Osteocyte (in vitro differentiated cells): Measurements from ENCODE around the gene FREM2. TPM values are rescaled to one million over a fixed set of nuclear protein-coding genes. Genes with fewer than 3 reads are reported as not detected.

Source experiments
- DNase-seq: peaks from one replicate; pipeline ENCODE4 v3.0.0; 2021; ENCODE audit warnings: mixed read lengths; ENCODE audit not compliant: unreplicated experiment; ENCODE audit errors: extremely low spot score
- H3K27ac Mint-ChIP-seq: one replicate; pipeline ENCODE4 v1.8.0; 2021; ENCODE audit warnings: mild to moderate bottlenecking, mixed read lengths; ENCODE audit not compliant: unreplicated experiment
- H3K27me3 Mint-ChIP-seq: one replicate; pipeline ENCODE4 v1.8.0; 2021; ENCODE audit warnings: mixed read lengths; ENCODE audit not compliant: unreplicated experiment
- H3K36me3 Mint-ChIP-seq: one replicate; pipeline ENCODE4 v1.8.0; 2021; ENCODE audit warnings: mixed read lengths; ENCODE audit not compliant: unreplicated experiment
- H3K4me1 Mint-ChIP-seq: one replicate; pipeline ENCODE4 v1.8.0; 2021; ENCODE audit warnings: mixed read lengths; ENCODE audit not compliant: unreplicated experiment
- H3K4me3 Mint-ChIP-seq: one replicate; pipeline ENCODE4 v1.8.0; 2021; ENCODE audit warnings: mild to moderate bottlenecking, moderate library complexity, mixed read lengths; ENCODE audit not compliant: unreplicated experiment
- H3K9me3 Mint-ChIP-seq: one replicate; pipeline ENCODE4 v1.8.0; 2021; ENCODE audit warnings: mixed read lengths; ENCODE audit not compliant: unreplicated experiment
- CTCF ChIP-seq: fragments of 200-600 bp; sonication (generic); IDR thresholded peaks from 2 replicates; pipeline ENCODE4 v1.5.0; 2021; ENCODE audit warnings: antibody characterized with exemption, mild to moderate bottlenecking, moderate library complexity
- total RNA-seq: library from RNA; stranded (reverse); gene quantifications from 2 replicates; pipeline ENCODE4 v1.2.1, GENCODE V29; 2021

The FREM2 gene
- total RNA-seq, 1 donor from 2014 or later, result 0.30 TPM

GRCh38 chr13:38902551-38902950 lies 215.7 kb downstream of the FREM2 start:
- Mint-ChIP-seq H3K27ac (no peak overlapping the region), H3K4me3 (no peak overlapping the region), H3K9me3 (no peaks in the 10 kb centered on the region)

GRCh38 chr13:38905081-38905480 lies 218.2 kb downstream of the FREM2 start:
- no peaks in the 10 kb centered on the region for H3K9me3 Mint-ChIP-seq
- H3K4me3 Mint-ChIP-seq, result no peak overlapping the region
- no peaks in the 10 kb centered on the region for H3K4me1 Mint-ChIP-seq
- DNase-seq, result no peak
- peaks cover 11% of the 10 kb centered on the region for H3K27me3 Mint-ChIP-seq
- no peaks in the 10 kb centered on the region for H3K36me3 Mint-ChIP-seq
- TF ChIP-seq CTCF, result no peak
- H3K27ac Mint-ChIP-seq, result no peak overlapping the region

More at GRCh38 chr13:38902551-38902950, 215.7 kb downstream of the FREM2 start:
- no peak for TF ChIP-seq CTCF
- no peaks in the 10 kb centered on the region for H3K36me3 Mint-ChIP-seq
- DNase-seq, result no peak
- H3K27me3 Mint-ChIP-seq, result peaks cover 8% of the 10 kb centered on the region
- no peaks in the 10 kb centered on the region for H3K4me1 Mint-ChIP-seq

GRCh38 chr13:38905861-38906260 lies 219.0 kb downstream of the FREM2 start:
- Mint-ChIP-seq H3K4me3 (no peak overlapping the region), H3K27ac (no peak overlapping the region), H3K36me3 (no peaks in the 10 kb centered on the region), H3K27me3 (peaks cover 18% of the 10 kb centered on the region), H3K4me1 (no peaks in the 10 kb centered on the region), H3K9me3 (no peaks in the 10 kb centered on the region)
- no peak for DNase-seq
- TF ChIP-seq CTCF, result no peak

GRCh38 chr13:38908574-38908973 lies 221.7 kb downstream of the FREM2 start:
- no peaks in the 10 kb centered on the region for H3K4me1 Mint-ChIP-seq
- H3K4me3 Mint-ChIP-seq, result no peak overlapping the region
- TF ChIP-seq CTCF, result no peak
- DNase-seq, result no peak
- H3K36me3 Mint-ChIP-seq, result no peaks in the 10 kb centered on the region
- H3K27me3 Mint-ChIP-seq, result peaks cover 28% of the 10 kb centered on the region
- no peak overlapping the region for H3K27ac Mint-ChIP-seq
- no peaks in the 10 kb centered on the region for H3K9me3 Mint-ChIP-seq

GRCh38 chr13:38914070-38914469 lies 227.2 kb downstream of the FREM2 start:
- no peaks in the 10 kb centered on the region for H3K4me1 Mint-ChIP-seq
- no peak for DNase-seq
- H3K36me3 Mint-ChIP-seq, result no peaks in the 10 kb centered on the region
- H3K27me3 Mint-ChIP-seq, result peaks cover 39% of the 10 kb centered on the region
- H3K9me3 Mint-ChIP-seq, result no peaks in the 10 kb centered on the region
- H3K4me3 Mint-ChIP-seq, result no peak overlapping the region
- TF ChIP-seq CTCF, result no peak
- no peak overlapping the region for H3K27ac Mint-ChIP-seq
